Liver (tissue), 3 donors: ENCODE results near the gene USP24.

Experiments used
- EGR1 ChIP-seq, 2 donors: IDR thresholded peaks; 2 replicates each; pipeline ENCODE4 v1.6.1; 2016 to 2018; ENCODE audit warnings: antibody characterized with exemption in 2 of 2, low read depth in 2 of 2
- JUND ChIP-seq, 2 donors: IDR thresholded peaks; 2 replicates each; pipeline ENCODE4 v1.6.1; 2016; ENCODE audit warnings: antibody characterized with exemption in 2 of 2
- NR2F2 ChIP-seq: IDR thresholded peaks from 2 replicates; pipeline ENCODE4 v1.6.1; 2016; ENCODE audit warnings: antibody characterized with exemption
- RAD21 ChIP-seq, 2 donors: IDR thresholded peaks; 2 replicates each; pipeline ENCODE4 v1.6.1; 2016; ENCODE audit warnings: antibody characterized with exemption in 2 of 2, mild to moderate bottlenecking in 2 of 2
- SP1 ChIP-seq: IDR thresholded peaks from 2 replicates; pipeline ENCODE4 v1.6.1; 2018; ENCODE audit warnings: antibody characterized with exemption, mild to moderate bottlenecking
- TAF1 ChIP-seq: conservative IDR thresholded peaks from 2 replicates; pipeline ENCODE4 v1.6.1; 2016; ENCODE audit warnings: antibody characterized with exemption, mild to moderate bottlenecking
- YY1 ChIP-seq: IDR thresholded peaks from 2 replicates; pipeline ENCODE4 v1.6.1; 2016; ENCODE audit warnings: antibody characterized with exemption, mild to moderate bottlenecking
- TF ChIP-seq, protein P1 (sequence below): fragments of 150-350 bp; IDR thresholded peaks from 2 replicates; pipeline ENCODE4 v1.5.1; 2017; ENCODE audit warnings: improper control_type of control experiment, low read depth, low read length; ENCODE audit not compliant: missing input control
- TF ChIP-seq, protein P2 (sequence below): IDR thresholded peaks from 2 replicates; pipeline ENCODE4 v1.6.1; 2016; ENCODE audit warnings: antibody characterized with exemption
- TF ChIP-seq, protein P3 (sequence below): IDR thresholded peaks from 2 replicates; pipeline ENCODE4 v1.6.1; 2016; ENCODE audit warnings: antibody characterized with exemption
- TF ChIP-seq, protein P4 (sequence below): IDR thresholded peaks from 2 replicates; pipeline ENCODE4 v1.6.1; 2016; ENCODE audit warnings: antibody characterized with exemption, mild to moderate bottlenecking
- TF ChIP-seq, protein P5 (sequence below): IDR thresholded peaks from 2 replicates; pipeline ENCODE4 v1.6.1; 2016; ENCODE audit warnings: antibody characterized with exemption
- donor health status: healthy.
- donor health status: healthy.

DNA sequence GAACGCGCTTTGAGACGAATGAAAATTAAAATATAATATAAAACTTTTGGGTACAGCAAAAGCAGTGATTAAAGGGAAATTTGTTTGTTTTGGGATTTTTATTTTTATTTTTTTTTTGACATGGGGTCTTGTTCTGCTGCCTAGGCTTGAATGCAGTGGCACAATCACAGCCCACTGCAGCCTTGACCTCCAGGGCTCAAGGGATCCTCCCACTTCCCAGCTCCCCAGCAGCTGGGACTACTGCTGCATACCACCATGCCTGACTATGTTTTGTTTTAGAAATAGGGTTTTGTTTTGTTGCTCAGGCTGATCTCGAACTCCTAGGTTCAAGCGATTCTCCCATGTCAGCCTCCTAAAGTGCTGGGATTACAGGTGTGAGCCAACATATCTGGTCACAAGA, 30.3 kb downstream of the USP24 start:
- TF ChIP-seq, protein P1, sequence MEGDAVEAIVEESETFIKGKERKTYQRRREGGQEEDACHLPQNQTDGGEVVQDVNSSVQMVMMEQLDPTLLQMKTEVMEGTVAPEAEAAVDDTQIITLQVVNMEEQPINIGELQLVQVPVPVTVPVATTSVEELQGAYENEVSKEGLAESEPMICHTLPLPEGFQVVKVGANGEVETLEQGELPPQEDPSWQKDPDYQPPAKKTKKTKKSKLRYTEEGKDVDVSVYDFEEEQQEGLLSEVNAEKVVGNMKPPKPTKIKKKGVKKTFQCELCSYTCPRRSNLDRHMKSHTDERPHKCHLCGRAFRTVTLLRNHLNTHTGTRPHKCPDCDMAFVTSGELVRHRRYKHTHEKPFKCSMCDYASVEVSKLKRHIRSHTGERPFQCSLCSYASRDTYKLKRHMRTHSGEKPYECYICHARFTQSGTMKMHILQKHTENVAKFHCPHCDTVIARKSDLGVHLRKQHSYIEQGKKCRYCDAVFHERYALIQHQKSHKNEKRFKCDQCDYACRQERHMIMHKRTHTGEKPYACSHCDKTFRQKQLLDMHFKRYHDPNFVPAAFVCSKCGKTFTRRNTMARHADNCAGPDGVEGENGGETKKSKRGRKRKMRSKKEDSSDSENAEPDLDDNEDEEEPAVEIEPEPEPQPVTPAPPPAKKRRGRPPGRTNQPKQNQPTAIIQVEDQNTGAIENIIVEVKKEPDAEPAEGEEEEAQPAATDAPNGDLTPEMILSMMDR: no peak
- TF ChIP-seq TAF1 (no peak), RAD21 (IDR thresholded peaks at IDR 0.05) (no peak), JUND (IDR thresholded peaks at IDR 0.05) (no peak), SP1 (no peak), YY1 (no peak), NR2F2 (no peak), EGR1 (IDR thresholded peaks at IDR 0.05; ENCODE audit: low read depth in 2 of 2) (no peak)
- TF ChIP-seq, protein P2, sequence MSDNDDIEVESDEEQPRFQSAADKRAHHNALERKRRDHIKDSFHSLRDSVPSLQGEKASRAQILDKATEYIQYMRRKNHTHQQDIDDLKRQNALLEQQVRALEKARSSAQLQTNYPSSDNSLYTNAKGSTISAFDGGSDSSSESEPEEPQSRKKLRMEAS: no peak
- TF ChIP-seq, protein P3, sequence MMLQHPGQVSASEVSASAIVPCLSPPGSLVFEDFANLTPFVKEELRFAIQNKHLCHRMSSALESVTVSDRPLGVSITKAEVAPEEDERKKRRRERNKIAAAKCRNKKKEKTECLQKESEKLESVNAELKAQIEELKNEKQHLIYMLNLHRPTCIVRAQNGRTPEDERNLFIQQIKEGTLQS: no peak
- TF ChIP-seq, protein P4, sequence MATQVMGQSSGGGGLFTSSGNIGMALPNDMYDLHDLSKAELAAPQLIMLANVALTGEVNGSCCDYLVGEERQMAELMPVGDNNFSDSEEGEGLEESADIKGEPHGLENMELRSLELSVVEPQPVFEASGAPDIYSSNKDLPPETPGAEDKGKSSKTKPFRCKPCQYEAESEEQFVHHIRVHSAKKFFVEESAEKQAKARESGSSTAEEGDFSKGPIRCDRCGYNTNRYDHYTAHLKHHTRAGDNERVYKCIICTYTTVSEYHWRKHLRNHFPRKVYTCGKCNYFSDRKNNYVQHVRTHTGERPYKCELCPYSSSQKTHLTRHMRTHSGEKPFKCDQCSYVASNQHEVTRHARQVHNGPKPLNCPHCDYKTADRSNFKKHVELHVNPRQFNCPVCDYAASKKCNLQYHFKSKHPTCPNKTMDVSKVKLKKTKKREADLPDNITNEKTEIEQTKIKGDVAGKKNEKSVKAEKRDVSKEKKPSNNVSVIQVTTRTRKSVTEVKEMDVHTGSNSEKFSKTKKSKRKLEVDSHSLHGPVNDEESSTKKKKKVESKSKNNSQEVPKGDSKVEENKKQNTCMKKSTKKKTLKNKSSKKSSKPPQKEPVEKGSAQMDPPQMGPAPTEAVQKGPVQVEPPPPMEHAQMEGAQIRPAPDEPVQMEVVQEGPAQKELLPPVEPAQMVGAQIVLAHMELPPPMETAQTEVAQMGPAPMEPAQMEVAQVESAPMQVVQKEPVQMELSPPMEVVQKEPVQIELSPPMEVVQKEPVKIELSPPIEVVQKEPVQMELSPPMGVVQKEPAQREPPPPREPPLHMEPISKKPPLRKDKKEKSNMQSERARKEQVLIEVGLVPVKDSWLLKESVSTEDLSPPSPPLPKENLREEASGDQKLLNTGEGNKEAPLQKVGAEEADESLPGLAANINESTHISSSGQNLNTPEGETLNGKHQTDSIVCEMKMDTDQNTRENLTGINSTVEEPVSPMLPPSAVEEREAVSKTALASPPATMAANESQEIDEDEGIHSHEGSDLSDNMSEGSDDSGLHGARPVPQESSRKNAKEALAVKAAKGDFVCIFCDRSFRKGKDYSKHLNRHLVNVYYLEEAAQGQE: no peak
- TF ChIP-seq, protein P5, sequence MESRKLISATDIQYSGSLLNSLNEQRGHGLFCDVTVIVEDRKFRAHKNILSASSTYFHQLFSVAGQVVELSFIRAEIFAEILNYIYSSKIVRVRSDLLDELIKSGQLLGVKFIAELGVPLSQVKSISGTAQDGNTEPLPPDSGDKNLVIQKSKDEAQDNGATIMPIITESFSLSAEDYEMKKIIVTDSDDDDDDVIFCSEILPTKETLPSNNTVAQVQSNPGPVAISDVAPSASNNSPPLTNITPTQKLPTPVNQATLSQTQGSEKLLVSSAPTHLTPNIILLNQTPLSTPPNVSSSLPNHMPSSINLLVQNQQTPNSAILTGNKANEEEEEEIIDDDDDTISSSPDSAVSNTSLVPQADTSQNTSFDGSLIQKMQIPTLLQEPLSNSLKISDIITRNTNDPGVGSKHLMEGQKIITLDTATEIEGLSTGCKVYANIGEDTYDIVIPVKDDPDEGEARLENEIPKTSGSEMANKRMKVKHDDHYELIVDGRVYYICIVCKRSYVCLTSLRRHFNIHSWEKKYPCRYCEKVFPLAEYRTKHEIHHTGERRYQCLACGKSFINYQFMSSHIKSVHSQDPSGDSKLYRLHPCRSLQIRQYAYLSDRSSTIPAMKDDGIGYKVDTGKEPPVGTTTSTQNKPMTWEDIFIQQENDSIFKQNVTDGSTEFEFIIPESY: no peak
